ENCODE measurements around the gene LY9.

GRCh38 chr1:160859166-160859565, 63.2 kb downstream of the LY9 start:
- TF ChIP-seq CTCF (IDR thresholded peaks at IDR 0.05; ENCODE audit: low read depth, low read length, missing input control) (no peak), ZBTB33 (IDR thresholded peaks at IDR 0.05) (no peak), YY1 (IDR thresholded peaks at IDR 0.05) (no peak), ATF3 (IDR thresholded peaks at IDR 0.05) (no peak), HNF4A (conservative IDR thresholded peaks at IDR 0.05) (no peak), MAX (IDR thresholded peaks at IDR 0.05) (no peak)
